Measurements from ENCODE around the gene CLIP3. TPM values are rescaled to one million over a fixed set of nuclear protein-coding genes. Genes with fewer than 3 reads are reported as not detected.

The CLIP3 gene
- total and polyA plus RNA-seq, 2 of the 13 experiments (the other 11 are each of a cell fraction or from before 2014, with no cell fraction given), result 0.15 to 1.2 TPM

DNA sequence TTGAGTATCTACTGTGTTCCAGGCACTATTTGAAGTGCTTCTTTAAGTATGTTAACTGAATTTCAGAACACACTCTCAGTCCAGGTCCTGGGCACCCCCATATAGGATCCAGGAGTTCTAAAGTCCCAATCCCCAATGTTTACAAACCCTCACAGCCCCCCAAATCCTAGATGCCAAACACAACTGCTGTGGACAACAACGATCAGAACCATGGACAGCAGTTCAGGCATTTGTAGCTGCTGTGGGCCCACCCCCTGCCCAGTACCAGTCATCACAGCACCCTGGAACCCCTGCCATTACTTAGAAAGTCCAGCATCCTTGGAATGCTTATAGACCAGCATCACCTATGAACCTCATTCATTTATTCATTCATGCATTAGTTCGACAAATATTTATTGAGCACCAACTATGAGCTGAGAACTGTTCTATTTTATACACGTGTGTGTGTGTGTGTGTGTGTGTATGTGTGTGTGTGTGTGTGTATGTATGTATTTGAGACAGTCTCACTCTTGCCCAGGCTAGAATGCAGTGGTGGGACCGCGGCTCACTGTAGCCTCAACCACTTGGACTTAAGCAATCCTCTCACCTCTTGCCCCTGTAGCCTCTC lies 57.0 kb downstream of the CLIP3 start (continued):
- TF ChIP-seq, protein P1, sequence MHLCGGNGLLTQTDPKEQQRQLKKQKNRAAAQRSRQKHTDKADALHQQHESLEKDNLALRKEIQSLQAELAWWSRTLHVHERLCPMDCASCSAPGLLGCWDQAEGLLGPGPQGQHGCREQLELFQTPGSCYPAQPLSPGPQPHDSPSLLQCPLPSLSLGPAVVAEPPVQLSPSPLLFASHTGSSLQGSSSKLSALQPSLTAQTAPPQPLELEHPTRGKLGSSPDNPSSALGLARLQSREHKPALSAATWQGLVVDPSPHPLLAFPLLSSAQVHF (CRISPR knock-in tag; IDR thresholded peaks at IDR 0.05), result 0 out of 2 replicates have a peak, but pooled peaks have one; percentile 41
- no peak for TF ChIP-seq ERF (CRISPR knock-in tag; IDR thresholded peaks at IDR 0.05)
- 0 out of 2 replicates have a peak, but pooled peaks have one; percentile 26 for TF ChIP-seq TEF (CRISPR knock-in tag; IDR thresholded peaks at IDR 0.05)
- TF ChIP-seq SALL1 (CRISPR knock-in tag; IDR thresholded peaks at IDR 0.05), result peak; percentile 53
- 0 out of 2 replicates have a peak, but pooled peaks have one; percentile 13 for TF ChIP-seq GATAD2A (CRISPR knock-in tag; IDR thresholded peaks at IDR 0.05)
- no peak for TF ChIP-seq REXO4 (CRISPR knock-in tag; IDR thresholded peaks at IDR 0.05; ENCODE audit: borderline replicate concordance)
- TF ChIP-seq ELF3 (CRISPR knock-in tag; IDR thresholded peaks at IDR 0.05), result 0 out of 2 replicates have a peak, but pooled peaks have one; percentile 16
- TF ChIP-seq MIXL1 (CRISPR knock-in tag; IDR thresholded peaks at IDR 0.05), result peak; percentile 36; the same call in 1 of the 2 replicates
- 0 out of 2 replicates have a peak, but pooled peaks have one; percentile 26 for TF ChIP-seq ZNF580 (CRISPR knock-in tag; IDR thresholded peaks at IDR 0.05; ENCODE audit: borderline replicate concordance, low read depth)
- TF ChIP-seq ZNF704 (CRISPR knock-in tag; IDR thresholded peaks at IDR 0.05; ENCODE audit: borderline replicate concordance), result no peak
- TF ChIP-seq MAFF (IDR thresholded peaks at IDR 0.05; ENCODE audit: low read depth, low read length), result no peak
- 0 out of 2 replicates have a peak, but pooled peaks have one; percentile 16 for TF ChIP-seq FOSL2 (CRISPR knock-in tag; IDR thresholded peaks at IDR 0.05)
- 0 out of 2 replicates have a peak, but pooled peaks have one; percentile 35 for TF ChIP-seq RXRB (CRISPR knock-in tag; IDR thresholded peaks at IDR 0.05; ENCODE audit: borderline replicate concordance)
- peak; percentile 35; the same call in 1 of the 2 replicates for TF ChIP-seq NCOA2 (CRISPR knock-in tag; IDR thresholded peaks at IDR 0.05)
- TF ChIP-seq DNMT3B (CRISPR knock-in tag; conservative IDR thresholded peaks at IDR 0.05), result peak; percentile 59; the same call in 1 of the 2 replicates
- TF ChIP-seq BORCS8-MEF2B (CRISPR knock-in tag; IDR thresholded peaks at IDR 0.05), result peak; percentile 61; the same call in 1 of the 2 replicates
- no peak for TF ChIP-seq FOXC1 (CRISPR knock-in tag; IDR thresholded peaks at IDR 0.05; ENCODE audit: borderline replicate concordance)
- TF ChIP-seq KDM5A (IDR thresholded peaks at IDR 0.05; ENCODE audit: borderline replicate concordance, low read length), result no peak
- TF ChIP-seq SIX4 (CRISPR knock-in tag; IDR thresholded peaks at IDR 0.05), result 0 out of 2 replicates have a peak, but pooled peaks have one; percentile 35
- TF ChIP-seq RARA (CRISPR knock-in tag; IDR thresholded peaks at IDR 0.05), result 0 out of 2 replicates have a peak, but pooled peaks have one; percentile 24
- TF ChIP-seq ATF3 (CRISPR knock-in tag; IDR thresholded peaks at IDR 0.05), result peak; percentile 29; the same call in 1 of the 2 replicates
- 0 out of 2 replicates have a peak, but pooled peaks have one; percentile 45 for TF ChIP-seq HMGXB3 (CRISPR knock-in tag; IDR thresholded peaks at IDR 0.05; ENCODE audit: borderline replicate concordance)
- TF ChIP-seq KLF11 (CRISPR knock-in tag; IDR thresholded peaks at IDR 0.05), result peak; percentile 79; the same call in 1 of the 2 replicates

All from HepG2 (cell line).